OCI-LY7 (cell line): ENCODE data around the gene PCYT2. TPM values are rescaled to one million over a fixed set of nuclear protein-coding genes. Genes with fewer than 3 reads are reported as not detected.
A peak's percentile ranks its signal among the peaks of the same experiment; 100 is the strongest.

Source experiments
- BruUV-seq: library from RNA; stranded (reverse); fragments of 400-500 nt; replicated peaks from 2 replicates; lab custom pipeline; 2021; lab: Mats Ljungman, UMichigan
- CTCF ChIA-PET: fragments of 300-600 bp; sonication (Branson Sonifier 250); formaldehyde crosslinking; loops from one replicate; lab custom pipeline; 2022; ENCODE audit warnings: antibody characterized with exemption; ENCODE audit not compliant: unreplicated experiment; lab: Charles Lee
- POLR2A ChIA-PET: fragments of 300-600 bp; sonication (Branson Sonifier 250); formaldehyde crosslinking; loops from one replicate; lab custom pipeline; 2022; ENCODE audit warnings: antibody characterized with exemption; lab: Charles Lee
- DNase-seq: peaks from one replicate; pipeline ENCODE4 v3.0.0-alpha.2; 2015; ENCODE audit warnings: low spot score
- H2AFZ ChIP-seq: fragments of 200-600 bp; sonication (generic), shearing (Covaris generic); 2 replicates; pipeline ENCODE4 v1.6.1; 2014; ENCODE audit warnings: mild to moderate bottlenecking, antibody characterized with exemption, low read length, moderate library complexity
- H3K27ac ChIP-seq: fragments of 200-600 bp; sonication (generic); 2 replicates; pipeline ENCODE4 v1.5.1; 2014; ENCODE audit warnings: mixed run types, low read depth, mild to moderate bottlenecking, moderate library complexity, low read length, inconsistent platforms; ENCODE audit not compliant: poor library complexity, severe bottlenecking
- H3K36me3 ChIP-seq: fragments of 200-600 bp; sonication (generic); 2 replicates; pipeline ENCODE4 v1.6.1; 2014; ENCODE audit warnings: mild to moderate bottlenecking, antibody characterized with exemption, low read length, moderate library complexity, mixed read lengths; ENCODE audit not compliant: insufficient read depth
- H3K4me1 ChIP-seq: fragments of 200-600 bp; sonication (generic); 2 replicates; pipeline ENCODE4 v1.5.1; 2014; ENCODE audit warnings: mild to moderate bottlenecking, low read length; ENCODE audit not compliant: insufficient read depth, poor library complexity, severe bottlenecking
- H3K4me2 ChIP-seq: fragments of 200-600 bp; sonication (generic); 2 replicates; pipeline ENCODE4 v1.6.1; 2014; ENCODE audit warnings: mild to moderate bottlenecking, low read length
- H3K4me3 ChIP-seq: fragments of 200-600 bp; sonication (generic); 2 replicates; pipeline ENCODE4 v1.5.1; 2014; ENCODE audit warnings: mild to moderate bottlenecking, low read depth, low read length; ENCODE audit not compliant: poor library complexity, severe bottlenecking
- H3K79me2 ChIP-seq: fragments of 200-600 bp; sonication (generic); 2 replicates; pipeline ENCODE4 v1.6.1; 2016; ENCODE audit warnings: low read depth, mild to moderate bottlenecking, low read length, moderate library complexity, mixed read lengths; ENCODE audit not compliant: insufficient read depth
- H3K9me2 ChIP-seq: fragments of 200-600 bp; sonication (generic); 2 replicates; pipeline ENCODE4 v1.6.1; 2016; ENCODE audit warnings: mild to moderate bottlenecking, low read length, mixed read lengths; ENCODE audit not compliant: insufficient read depth
- H3K9me3 ChIP-seq: fragments of 200-600 bp; sonication (generic); 2 replicates; pipeline ENCODE4 v1.6.1; 2014; ENCODE audit warnings: mild to moderate bottlenecking, mixed run types, low read length, mixed read lengths
- H4K20me1 ChIP-seq: fragments of 200-600 bp; sonication (generic); 2 replicates; pipeline ENCODE4 v1.6.1; 2014; ENCODE audit warnings: mild to moderate bottlenecking, antibody characterized with exemption, low read length, moderate library complexity, mixed read lengths; ENCODE audit not compliant: insufficient read depth
- EZH2phosphoT487 ChIP-seq: fragments of 200-600 bp; sonication (generic); IDR thresholded peaks from 2 replicates; pipeline ENCODE4 v1.6.1; 2018; ENCODE audit warnings: low read depth, borderline replicate concordance, mild to moderate bottlenecking, mixed run types, antibody characterized with exemption, low read length, moderate library complexity, mixed read lengths
- intact Hi-C: fragments of 100-400 bp; cut with micrococcal nuclease; formaldehyde crosslinking; loops from one replicate; pipeline ENCODE4 v1.10.0; 2022; ENCODE audit not compliant: unreplicated experiment
- total RNA-seq, 2 experiments: library from RNA; depleted of rRNA in 1 of 2; stranded (reverse); fragments of >200 nt in 1 of 2; shearing (Covaris generic) in 1 of 2; gene quantifications; 2 replicates each; pipeline ENCODE4 v1.2.3, GENCODE V29; 2014 to 2022
- TF ChIP-seq, protein P1 (sequence below): fragments of 200-600 bp; sonication (generic); conservative IDR thresholded peaks from 2 replicates; pipeline ENCODE4 v1.5.1; 2014; ENCODE audit warnings: mild to moderate bottlenecking, antibody characterized with exemption, low read length, moderate library complexity, mixed read lengths

PCYT2 gene
- total RNA-seq, 2 experiments from 2014 or later = 70.1 to 104 TPM

DNA sequence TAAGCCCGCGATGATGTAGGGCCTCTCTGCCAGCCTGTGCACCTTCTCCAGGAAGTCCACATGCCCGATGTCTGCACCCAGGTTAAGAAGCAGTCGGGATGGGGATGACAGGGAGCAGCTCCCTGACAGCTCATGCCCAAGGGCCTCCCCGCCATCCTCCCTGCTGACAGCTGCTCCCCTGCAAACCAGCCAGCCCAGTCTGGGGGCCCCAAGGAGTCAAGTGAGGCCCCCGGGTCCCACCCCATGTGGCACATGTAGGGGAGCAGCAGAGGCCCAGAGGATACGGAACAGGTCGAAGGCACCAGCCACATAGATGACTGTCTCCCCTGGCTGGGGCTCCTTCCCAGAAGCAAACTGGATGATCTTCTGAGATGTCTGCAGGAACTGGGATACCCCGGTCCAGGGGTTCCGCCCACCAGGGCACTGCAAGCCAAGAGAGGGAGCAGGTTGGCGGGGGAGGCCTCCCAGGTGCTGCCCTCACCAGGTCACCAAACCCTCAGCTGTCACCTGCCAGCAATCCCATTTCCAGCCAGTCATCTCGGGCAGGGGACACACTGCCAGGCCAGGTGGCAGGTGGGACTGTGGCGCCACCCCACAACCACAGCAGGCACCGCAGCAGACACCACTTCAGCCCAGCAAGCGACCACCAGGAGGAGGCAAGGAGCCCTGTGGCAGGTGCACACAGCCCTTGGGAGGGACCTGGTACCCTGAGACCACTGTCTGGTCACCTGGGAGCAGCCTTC, 4.6 kb downstream of the PCYT2 start:
- TF ChIP-seq EZH2phosphoT487 = no peak
- TF ChIP-seq, protein P1, sequence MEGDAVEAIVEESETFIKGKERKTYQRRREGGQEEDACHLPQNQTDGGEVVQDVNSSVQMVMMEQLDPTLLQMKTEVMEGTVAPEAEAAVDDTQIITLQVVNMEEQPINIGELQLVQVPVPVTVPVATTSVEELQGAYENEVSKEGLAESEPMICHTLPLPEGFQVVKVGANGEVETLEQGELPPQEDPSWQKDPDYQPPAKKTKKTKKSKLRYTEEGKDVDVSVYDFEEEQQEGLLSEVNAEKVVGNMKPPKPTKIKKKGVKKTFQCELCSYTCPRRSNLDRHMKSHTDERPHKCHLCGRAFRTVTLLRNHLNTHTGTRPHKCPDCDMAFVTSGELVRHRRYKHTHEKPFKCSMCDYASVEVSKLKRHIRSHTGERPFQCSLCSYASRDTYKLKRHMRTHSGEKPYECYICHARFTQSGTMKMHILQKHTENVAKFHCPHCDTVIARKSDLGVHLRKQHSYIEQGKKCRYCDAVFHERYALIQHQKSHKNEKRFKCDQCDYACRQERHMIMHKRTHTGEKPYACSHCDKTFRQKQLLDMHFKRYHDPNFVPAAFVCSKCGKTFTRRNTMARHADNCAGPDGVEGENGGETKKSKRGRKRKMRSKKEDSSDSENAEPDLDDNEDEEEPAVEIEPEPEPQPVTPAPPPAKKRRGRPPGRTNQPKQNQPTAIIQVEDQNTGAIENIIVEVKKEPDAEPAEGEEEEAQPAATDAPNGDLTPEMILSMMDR = peak; percentile 71
- CTCF ChIA-PET = no interaction called here

DNA sequence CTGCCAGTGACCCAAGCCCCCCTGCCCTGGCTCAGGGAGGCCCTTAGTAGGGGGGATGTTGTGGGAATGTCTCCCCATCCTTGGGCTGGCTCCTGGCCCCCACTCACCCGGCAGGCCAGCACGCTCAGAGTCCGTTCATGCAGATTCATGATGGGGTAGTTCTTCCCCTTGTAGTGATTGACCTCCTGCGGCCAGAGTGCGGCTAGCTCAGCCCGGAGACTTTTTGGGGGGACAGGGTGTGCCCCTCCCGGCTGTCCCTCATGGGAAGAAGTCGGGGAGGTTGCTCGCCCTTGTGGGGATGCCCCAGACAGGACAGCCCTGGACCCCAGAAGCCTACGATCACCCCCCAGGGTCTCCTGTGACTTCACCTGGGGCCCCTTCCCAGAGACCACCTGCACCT, 5.2 kb downstream of the PCYT2 start:
- ChIA-PET POLR2A (no interaction called here), CTCF (no interaction called here)
- intact Hi-C loops = no loop called here
- no peak for DNase-seq
- Histone ChIP-seq H3K4me3 (no peak overlapping the region), H3K36me3 (peaks cover 32% of the 10 kb centered on the region; the same call in 1 of the 2 replicates), H3K79me2 (peaks cover 5% of the 10 kb centered on the region; the same call in 1 of the 2 replicates), H3K4me2 (no peak overlapping the region), H4K20me1 (no peaks in the 10 kb centered on the region; the same call in 1 of the 2 replicates), H3K9me2 (no peaks in the 10 kb centered on the region), H2AFZ (no peak overlapping the region), H3K4me1 (peaks cover 9% of the 10 kb centered on the region), H3K9me3 (no peaks in the 10 kb centered on the region), H3K27ac (no peak overlapping the region)
- no TSS peak for BruUV-seq
- TF ChIP-seq, protein P1 = no peak
- TF ChIP-seq EZH2phosphoT487 = no peak

More for the DNA sequence above, 4.6 kb downstream of the PCYT2 start:
- peaks cover 32% of the 10 kb centered on the region; the same call in 1 of the 2 replicates for H3K36me3 ChIP-seq
- no peak overlapping the region for H2AFZ ChIP-seq
- intact Hi-C loops = no loop called here
- H3K4me2 ChIP-seq = no peak overlapping the region
- no TSS peak for BruUV-seq
- peaks cover 11% of the 10 kb centered on the region for H3K4me1 ChIP-seq
- H3K79me2 ChIP-seq = peaks cover 5% of the 10 kb centered on the region; the same call in 1 of the 2 replicates
- no peaks in the 10 kb centered on the region; the same call in 1 of the 2 replicates for H4K20me1 ChIP-seq
- POLR2A ChIA-PET = no interaction called here
- H3K27ac ChIP-seq = no peak overlapping the region
- no peaks in the 10 kb centered on the region for H3K9me2 ChIP-seq
- DNase-seq = peak; percentile 61
- no peaks in the 10 kb centered on the region for H3K9me3 ChIP-seq
- H3K4me3 ChIP-seq = no peak overlapping the region

DNA sequence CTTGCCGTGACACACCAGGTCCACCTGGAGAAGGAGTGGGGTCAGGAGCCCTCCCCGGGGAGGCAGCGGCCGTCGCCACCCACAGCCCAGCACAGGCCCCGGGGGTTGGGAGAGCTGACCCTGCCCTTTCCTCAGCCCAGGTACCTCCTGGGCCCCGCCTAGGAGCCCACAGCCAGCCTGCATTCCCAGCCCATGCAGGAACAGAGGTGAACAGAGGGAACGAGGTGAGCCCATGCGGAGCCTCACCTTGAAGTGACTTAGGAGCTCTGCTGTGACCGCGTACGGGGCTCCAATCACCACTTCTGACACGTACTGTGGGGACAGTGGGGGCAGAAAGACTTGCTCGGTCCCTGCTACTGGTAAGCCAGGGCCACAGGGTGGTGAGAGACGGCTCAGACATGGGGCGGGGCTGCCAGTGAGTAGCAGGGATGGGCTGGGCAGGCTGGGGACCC, 5.7 kb downstream of the PCYT2 start:
- H4K20me1 ChIP-seq = no peaks in the 10 kb centered on the region; the same call in 1 of the 2 replicates
- no peak overlapping the region for H3K4me3 ChIP-seq
- peaks cover 7% of the 10 kb centered on the region for H3K4me1 ChIP-seq
- H3K9me3 ChIP-seq = no peaks in the 10 kb centered on the region
- CTCF ChIA-PET = no interaction called here
- peaks cover 3% of the 10 kb centered on the region; the same call in 1 of the 2 replicates for H3K79me2 ChIP-seq
- H2AFZ ChIP-seq = no peak overlapping the region
- intact Hi-C loops = no loop called here
- BruUV-seq = no TSS peak
- H3K4me2 ChIP-seq = no peak overlapping the region
- TF ChIP-seq, protein P1 = no peak
- no peak for TF ChIP-seq EZH2phosphoT487
- H3K36me3 ChIP-seq = peaks cover 37% of the 10 kb centered on the region; the same call in 1 of the 2 replicates
- POLR2A ChIA-PET = no interaction called here
- no peak for DNase-seq
- no peak overlapping the region for H3K27ac ChIP-seq
- H3K9me2 ChIP-seq = no peaks in the 10 kb centered on the region
